ENCODE measurements around the gene UBE2A.

The UBE2A gene

DNA sequence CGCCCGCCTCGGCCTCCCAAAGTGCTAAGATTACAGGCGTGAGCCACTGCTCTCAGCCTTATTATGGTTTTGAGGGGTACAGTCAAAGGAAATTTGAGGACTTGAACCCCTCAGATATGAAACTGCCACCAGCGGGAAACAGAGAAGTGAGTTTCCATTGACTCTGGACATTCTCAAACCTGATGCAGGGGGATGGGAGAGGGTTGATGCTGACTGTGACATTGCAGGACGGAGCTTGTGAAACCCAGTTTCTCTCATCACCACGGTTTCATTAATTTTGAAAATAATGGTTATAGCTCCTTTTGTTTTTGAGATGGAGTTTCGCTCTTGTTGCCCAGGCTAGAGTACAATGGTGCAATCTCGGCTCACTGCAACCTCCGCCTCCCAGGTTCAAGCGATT is 50.1 kb downstream of the UBE2A start:
- TF ChIP-seq ZNF70 (CRISPR knock-in tag; IDR thresholded peaks at IDR 0.05) (no peak), TOX (CRISPR knock-in tag; IDR thresholded peaks at IDR 0.05; ENCODE audit: borderline replicate concordance) (no peak)

GRCh38 chrX:119624951-119625668 is 50.7 kb downstream of the UBE2A start:
- no peak for TF ChIP-seq ISL1 (CRISPR knock-in tag; IDR thresholded peaks at IDR 0.05)
- no peak for TF ChIP-seq SNAI2 (CRISPR knock-in tag; IDR thresholded peaks at IDR 0.05)
- no peak for TF ChIP-seq ARNTL (CRISPR knock-in tag; IDR thresholded peaks at IDR 0.05; ENCODE audit: borderline replicate concordance, low read depth)
- TF ChIP-seq ZNF70 (CRISPR knock-in tag; IDR thresholded peaks at IDR 0.05): no peak
- TF ChIP-seq ZFP3 (CRISPR knock-in tag; IDR thresholded peaks at IDR 0.05): no peak
- TF ChIP-seq TSHZ2 (CRISPR knock-in tag; IDR thresholded peaks at IDR 0.05): no peak
- no peak for TF ChIP-seq TOX (CRISPR knock-in tag; IDR thresholded peaks at IDR 0.05; ENCODE audit: borderline replicate concordance)
- no peak for TF ChIP-seq ESRRG (CRISPR knock-in tag; IDR thresholded peaks at IDR 0.05)
- no peak for ATAC-seq

More for the DNA sequence above, 50.1 kb downstream of the UBE2A start:
- ATAC-seq: no peak

DNA sequence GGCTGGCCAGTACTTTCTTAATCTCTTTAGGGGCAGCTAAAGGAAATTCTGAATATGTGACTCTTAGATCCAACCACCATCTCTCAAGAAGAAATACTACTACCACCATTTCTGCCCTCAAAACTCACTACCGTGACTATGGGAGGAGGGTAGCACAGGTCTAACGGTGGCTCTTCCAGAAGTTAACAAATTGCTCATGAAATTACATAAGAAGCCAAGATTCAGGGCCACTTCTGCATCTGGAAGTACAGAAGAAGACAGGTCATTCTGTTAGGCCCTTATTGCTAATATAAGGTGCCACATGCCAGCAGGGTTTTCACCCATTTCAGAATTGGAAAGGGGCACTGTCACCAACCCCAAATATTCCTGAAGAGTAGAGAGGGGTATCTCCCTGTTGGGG is 51.5 kb downstream of the UBE2A start:
- no peak for ATAC-seq
- TF ChIP-seq ZNF565 (CRISPR knock-in tag; conservative IDR thresholded peaks at IDR 0.05; ENCODE audit: low read depth) (no peak), ZNF8 (CRISPR knock-in tag; IDR thresholded peaks at IDR 0.05) (no peak), PPARA (CRISPR knock-in tag; IDR thresholded peaks at IDR 0.05; ENCODE audit: borderline replicate concordance) (no peak), ZFP30 (CRISPR knock-in tag; IDR thresholded peaks at IDR 0.05) (no peak), ZFP3 (CRISPR knock-in tag; IDR thresholded peaks at IDR 0.05) (no peak), ZC3H10 (CRISPR knock-in tag; IDR thresholded peaks at IDR 0.05) (no peak), POU6F1 (CRISPR knock-in tag; IDR thresholded peaks at IDR 0.05; ENCODE audit: borderline replicate concordance, low read depth) (no peak)
- TF ChIP-seq, protein P1, sequence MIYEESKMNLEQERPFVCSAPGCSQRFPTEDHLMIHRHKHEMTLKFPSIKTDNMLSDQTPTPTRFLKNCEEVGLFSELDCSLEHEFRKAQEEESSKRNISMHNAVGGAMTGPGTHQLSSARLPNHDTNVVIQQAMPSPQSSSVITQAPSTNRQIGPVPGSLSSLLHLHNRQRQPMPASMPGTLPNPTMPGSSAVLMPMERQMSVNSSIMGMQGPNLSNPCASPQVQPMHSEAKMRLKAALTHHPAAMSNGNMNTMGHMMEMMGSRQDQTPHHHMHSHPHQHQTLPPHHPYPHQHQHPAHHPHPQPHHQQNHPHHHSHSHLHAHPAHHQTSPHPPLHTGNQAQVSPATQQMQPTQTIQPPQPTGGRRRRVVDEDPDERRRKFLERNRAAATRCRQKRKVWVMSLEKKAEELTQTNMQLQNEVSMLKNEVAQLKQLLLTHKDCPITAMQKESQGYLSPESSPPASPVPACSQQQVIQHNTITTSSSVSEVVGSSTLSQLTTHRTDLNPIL (CRISPR knock-in tag; IDR thresholded peaks at IDR 0.05; ENCODE audit: low read depth): no peak
